Esophagus squamous epithelium (tissue), 5 donors: ENCODE data around the gene CDK6. TPM values are rescaled to one million over a fixed set of nuclear protein-coding genes. Genes with fewer than 3 reads are reported as not detected.

ENCODE experiments used
- DNase-seq: peaks from one replicate; lab custom pipeline; 2025; lab: John Stamatoyannopoulos, UW
- H3K27ac ChIP-seq, 4 donors: fragments of 200-600 bp; sonication (generic); one replicate each; pipeline ENCODE4 v1.5.1; 2016 to 2019; ENCODE audit warnings: mild to moderate bottlenecking in 1 of 4
- H3K27me3 ChIP-seq, 4 donors: fragments of 200-600 bp; sonication (generic); 1 replicate in 3 of 4; 2 replicates in 1 of 4; pipeline versions ENCODE4 v1.5.1 to v1.6.0; 2017 to 2021; ENCODE audit warnings: antibody characterized with exemption in 1 of 4
- H3K36me3 ChIP-seq, 3 donors: fragments of 200-600 bp; sonication (generic); one replicate each; pipeline ENCODE4 v1.5.1; 2016 to 2019
- H3K4me1 ChIP-seq, 3 donors: fragments of 200-600 bp; sonication (generic); one replicate each; pipeline ENCODE4 v1.5.1; 2017 to 2019
- H3K4me3 ChIP-seq, 4 donors: fragments of 200-600 bp; sonication (generic); 1 replicate in 3 of 4; 2 replicates in 1 of 4; pipeline ENCODE4 v1.5.1; 2016 to 2019; ENCODE audit warnings: mild to moderate bottlenecking in 2 of 4, moderate library complexity in 1 of 4
- H3K9me3 ChIP-seq, 3 donors: fragments of 200-600 bp; sonication (generic); one replicate each; pipeline ENCODE4 v1.5.1; 2016 to 2019
- CTCF ChIP-seq, 6 experiments: fragments of 450-650 bp in 4 of 6; fragments of 200-600 bp in 2 of 6; sonication (generic) in 2 of 6; IDR thresholded peaks; one replicate each; pipeline ENCODE4 v1.5.1; 2016 to 2019; ENCODE audit warnings: antibody characterized with exemption in 6 of 6, mild to moderate bottlenecking in 4 of 6, moderate library complexity in 4 of 6
- POLR2A ChIP-seq, 4 donors: fragments of 450-650 bp; IDR thresholded peaks; one replicate each; pipeline ENCODE4 v1.6.1; 2017; ENCODE audit warnings: antibody characterized with exemption in 4 of 4, mild to moderate bottlenecking in 4 of 4, moderate library complexity in 3 of 4
- WGBS, 2 donors: methylation state at CpG; one replicate each; pipeline ENCODE4 v1.1.5; 2018; 5-methylcytosine and 5-hydroxymethylcytosine counted together
- intact Hi-C: fragments of 100-400 bp; cut with DNase I; formaldehyde crosslinking; loops from one replicate; pipeline ENCODE4 v1.15.0; 2022
- total RNA-seq, 4 donors: library from RNA; depleted of rRNA; stranded (reverse); fragments of >200 nt; gene quantifications; one replicate each; pipeline ENCODE4 v1.1.0, GENCODE V29; 2016
- donor health status: DM: yes; HTN: yes; CAD: no.

CDK6 gene
- total RNA-seq, 4 donors from 2014 or later, result 15.6 to 59.2 (median 32.4) TPM

DNA sequence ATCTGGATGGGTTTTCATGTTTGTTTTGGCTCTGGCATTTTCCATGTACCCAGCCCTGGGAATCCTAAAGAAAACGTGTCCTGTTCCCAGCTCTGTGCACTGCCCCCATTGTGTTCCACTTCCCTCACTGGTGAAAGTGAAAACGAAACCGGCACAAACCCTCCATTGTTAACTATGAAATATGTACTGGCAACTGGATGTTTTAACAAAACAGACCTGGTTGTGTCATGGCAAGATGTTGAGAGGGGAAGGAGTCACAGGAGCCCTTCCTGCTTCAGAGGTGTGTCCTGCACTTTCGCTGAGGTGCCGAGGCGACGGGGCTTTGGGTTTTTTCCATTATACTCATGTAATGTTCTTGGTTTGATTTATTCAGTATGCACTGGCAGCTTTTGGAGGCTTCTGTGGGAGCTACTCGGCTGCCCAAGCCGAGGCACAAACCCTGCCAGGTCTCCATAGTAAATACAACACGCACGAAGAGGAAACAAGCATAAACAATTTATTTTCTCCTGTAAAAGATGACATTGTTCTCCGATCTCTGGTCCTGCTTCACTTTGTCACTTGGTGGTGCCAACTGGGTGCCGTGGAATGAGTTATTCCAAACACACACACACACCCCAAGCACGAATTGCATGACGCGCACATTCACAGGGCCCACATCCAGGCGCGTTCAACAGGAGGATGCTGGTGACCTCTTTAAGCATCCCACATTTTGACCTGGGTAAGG lies 118.2 kb downstream of the CDK6 start:
- 27 to 28% methylated on average over 17 to 18 of the region's 18 CpGs for WGBS, 2 donors
- peaks cover 0 to 6% (median 0%) of the 10 kb centered on the region in 3 donors for H3K36me3 ChIP-seq
- H3K4me1 ChIP-seq, result peaks cover 0 to 36% (median 8%) of the 10 kb centered on the region in 3 donors
- no peaks in the 10 kb centered on the region for H3K9me3 ChIP-seq
- intact Hi-C loops, result no loop called here
- H3K27me3 ChIP-seq, result no peaks in the 10 kb centered on the region
- H3K4me3 ChIP-seq, result peak overlapping the region; percentile 29 to 65 (median 47)
- no peak for TF ChIP-seq CTCF (IDR thresholded peaks at IDR 0.05)
- peak in 1 of 4 donors; percentile 26 for TF ChIP-seq POLR2A (IDR thresholded peaks at IDR 0.05)
- peak overlapping the region; percentile 72 to 91 (median 88) for H3K27ac ChIP-seq
- no peak for DNase-seq

GRCh38 chr7:92717623-92717992 lies 118.8 kb downstream of the CDK6 start:
- no peak for DNase-seq
- peaks cover 0 to 30% (median 3%) of the 10 kb centered on the region in 3 donors for H3K4me1 ChIP-seq
- H3K36me3 ChIP-seq, result peaks cover 0 to 6% (median 0%) of the 10 kb centered on the region in 3 donors
- 40 to 55% methylated on average over 5 to 7 of the region's 7 CpGs for WGBS, 2 donors
- no peak for TF ChIP-seq POLR2A (IDR thresholded peaks at IDR 0.05)
- no peak for TF ChIP-seq CTCF (IDR thresholded peaks at IDR 0.05)
- no peaks in the 10 kb centered on the region for H3K9me3 ChIP-seq
- no peaks in the 10 kb centered on the region for H3K27me3 ChIP-seq
- peak overlapping the region; percentile 29 to 65 (median 47) for H3K4me3 ChIP-seq
- H3K27ac ChIP-seq, result peak overlapping the region; percentile 72 to 91 (median 88)
- intact Hi-C loops, result no loop called here

DNA sequence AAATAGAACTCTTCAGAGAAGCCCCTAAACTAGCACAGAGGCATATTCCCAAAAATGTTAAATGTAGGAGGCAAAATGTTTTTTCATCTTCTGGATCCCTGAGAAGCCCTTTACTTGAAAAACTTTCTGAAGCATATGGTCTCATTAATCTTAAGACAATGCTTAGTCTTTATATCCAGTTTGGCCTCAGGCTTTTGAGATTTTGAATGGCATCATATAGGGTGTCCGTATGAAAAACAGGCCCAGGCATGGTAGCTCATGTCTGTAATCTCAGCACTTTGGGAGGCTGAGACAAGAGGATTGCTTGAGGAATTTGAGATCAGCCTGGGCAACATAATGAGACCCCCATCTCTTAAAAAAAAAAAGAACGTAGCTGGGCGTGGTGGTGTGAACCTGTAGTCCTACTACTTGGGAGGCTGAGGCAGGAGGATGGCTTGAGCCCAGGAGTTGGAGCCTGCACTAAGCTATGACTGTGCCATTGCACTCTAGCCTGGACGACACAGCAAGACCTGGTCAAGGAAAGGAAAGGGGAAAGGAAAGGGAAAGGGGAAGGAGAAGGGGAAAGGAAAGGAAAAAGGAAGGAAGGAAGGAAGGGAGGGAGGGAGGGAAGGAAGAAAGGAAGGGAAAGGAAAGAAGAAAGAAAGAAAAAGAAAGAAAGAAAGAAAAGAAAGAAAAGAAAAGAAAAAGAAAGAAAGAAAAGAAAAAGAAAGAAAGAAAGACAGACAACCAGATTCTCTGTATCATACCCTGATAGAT lies 119.4 kb downstream of the CDK6 start:
- peaks cover 0 to 6% (median 0%) of the 10 kb centered on the region in 3 donors for H3K36me3 ChIP-seq
- intact Hi-C loops, result no loop called here
- H3K27me3 ChIP-seq, result no peaks in the 10 kb centered on the region
- H3K4me3 ChIP-seq, result peak overlapping the region in 1 of 4 donors; percentile 65
- TF ChIP-seq POLR2A (IDR thresholded peaks at IDR 0.05), result no peak
- TF ChIP-seq CTCF (IDR thresholded peaks at IDR 0.05), result no peak
- 71 to 79% methylated on average over 4 of the region's 4 CpGs for WGBS, 2 donors
- peaks cover 0 to 25% (median 3%) of the 10 kb centered on the region in 3 donors for H3K4me1 ChIP-seq
- no peaks in the 10 kb centered on the region for H3K9me3 ChIP-seq
- DNase-seq, result no peak
- H3K27ac ChIP-seq, result peak overlapping the region; percentile 72 to 91 (median 88)

DNA sequence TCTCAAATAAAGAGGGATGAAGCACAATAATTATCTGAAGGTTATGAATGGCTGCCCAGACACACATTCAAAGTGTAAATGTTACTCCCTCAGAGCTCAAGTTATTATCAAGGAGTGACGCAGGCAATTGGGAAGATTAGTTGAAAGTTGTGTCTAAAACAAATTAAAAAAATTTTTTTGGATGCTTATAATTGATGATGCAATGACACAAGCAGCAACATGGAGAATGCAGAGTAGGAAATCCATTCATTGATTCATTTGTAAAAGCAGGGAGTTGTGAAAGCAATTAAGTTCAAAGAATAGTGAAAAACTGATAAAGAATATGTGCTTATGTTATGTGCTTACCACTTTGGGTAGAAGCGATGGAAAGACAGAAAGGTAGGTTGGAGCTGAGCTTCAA lies 120.4 kb downstream of the CDK6 start:
- Histone ChIP-seq H3K4me3 (no peak overlapping the region), H3K27ac (no peak overlapping the region), H3K27me3 (no peaks in the 10 kb centered on the region), H3K4me1 (peaks cover 0 to 25% (median 3%) of the 10 kb centered on the region in 3 donors), H3K9me3 (no peaks in the 10 kb centered on the region), H3K36me3 (peaks cover 0 to 2% (median 0%) of the 10 kb centered on the region in 3 donors)
- intact Hi-C loops, result no loop called here
- no peak for DNase-seq
- TF ChIP-seq POLR2A (IDR thresholded peaks at IDR 0.05), result no peak
- no peak for TF ChIP-seq CTCF (IDR thresholded peaks at IDR 0.05)
- WGBS, 2 donors, result 84 to 86% methylated on average over 2 of the region's 2 CpGs

GRCh38 chr7:92714767-92715166 lies 121.6 kb downstream of the CDK6 start:
- no peak overlapping the region for H3K4me3 ChIP-seq
- H3K9me3 ChIP-seq, result no peaks in the 10 kb centered on the region
- 81 to 85% methylated on average over 3 of the region's 3 CpGs for WGBS, 2 donors
- TF ChIP-seq CTCF (IDR thresholded peaks at IDR 0.05) (no peak), POLR2A (IDR thresholded peaks at IDR 0.05) (no peak)
- no peak overlapping the region for H3K27ac ChIP-seq
- DNase-seq, result no peak
- no peaks in the 10 kb centered on the region for H3K36me3 ChIP-seq
- peaks cover 0 to 25% (median 3%) of the 10 kb centered on the region in 3 donors for H3K4me1 ChIP-seq
- intact Hi-C loops, result no loop called here
- no peaks in the 10 kb centered on the region for H3K27me3 ChIP-seq
